T-helper 1 cell (primary cell): ENCODE data around the gene MED27.

Experiments used
- DNase-seq, 5 donors: peaks; one replicate each; pipeline ENCODE4 v3.0.0-alpha.2; 2012 to 2020

MED27 gene

GRCh38 chr9:131833083-131833482 lies 246.6 kb downstream of the MED27 start:
- DNase-seq: no peak

- DNase-seq: no peak
Observed at GRCh38 chr9:131831380-131832165, 248.1 kb downstream of the MED27 start.

- no peak for DNase-seq
Observed at GRCh38 chr9:131827821-131828369, 251.8 kb downstream of the MED27 start.

- DNase-seq: no peak
Observed at GRCh38 chr9:131826966-131827525, 252.6 kb downstream of the MED27 start.

- DNase-seq: no peak
Observed at GRCh38 chr9:131826053-131826452, 253.6 kb downstream of the MED27 start.

- DNase-seq: no peak
Observed at GRCh38 chr9:131824953-131825495, 254.6 kb downstream of the MED27 start.

- DNase-seq: no peak
Observed at GRCh38 chr9:131824155-131824594, 255.5 kb downstream of the MED27 start.

GRCh38 chr9:131823701-131824146 lies 255.9 kb downstream of the MED27 start:
- no peak for DNase-seq

- DNase-seq: no peak
Observed at GRCh38 chr9:131818089-131818488, 261.6 kb downstream of the MED27 start.

GRCh38 chr9:131817627-131818026 lies 262.0 kb downstream of the MED27 start:
- DNase-seq: no peak

GRCh38 chr9:131817073-131817472 lies 262.6 kb downstream of the MED27 start:
- DNase-seq: no peak

- no peak for DNase-seq
Observed at GRCh38 chr9:131815970-131816873, 263.4 kb downstream of the MED27 start.

GRCh38 chr9:131814707-131815106 lies 265.0 kb downstream of the MED27 start:
- no peak for DNase-seq

GRCh38 chr9:131813116-131813515 lies 266.6 kb downstream of the MED27 start:
- no peak for DNase-seq

- no peak for DNase-seq
Observed at GRCh38 chr9:131812116-131812790, 267.4 kb downstream of the MED27 start.

GRCh38 chr9:131811405-131811804 lies 268.3 kb downstream of the MED27 start:
- DNase-seq: no peak

GRCh38 chr9:131810351-131811170 lies 269.1 kb downstream of the MED27 start:
- DNase-seq: no peak
